NCI-H146 treated with DMSO at 0.1 percent for 48 hours (cell line): Measurements from ENCODE around the gene FMNL3.
"Not testable (repeated sequence)": the region's sequence is repeated elsewhere in the genome, so short reads cannot be mapped to it uniquely, and the experiment has no call there.

Source experiments
- DNase-seq: peaks from one replicate; lab custom pipeline; 2025; ENCODE audit not compliant: unreplicated experiment; lab: John Stamatoyannopoulos, UW

The FMNL3 gene

GRCh38 chr12:49609875-49610154 is 97.4 kb downstream of the FMNL3 start:
- DNase-seq: peak; percentile 12

GRCh38 chr12:49609059-49609874 is 97.9 kb downstream of the FMNL3 start:
- no peak for DNase-seq

GRCh38 chr12:49605539-49605938 is 101.7 kb downstream of the FMNL3 start, which contains the start of gene FAM186B:
Gene FAM186B, minus strand, starts transcription at chr12:49605639. Its CDS starts 162 bp downstream, at chr12:49605477.
- DNase-seq: not testable (repeated sequence)

GRCh38 chr12:49604856-49605255 is 102.3 kb downstream of the FMNL3 start:
- DNase-seq: no peak

GRCh38 chr12:49603721-49604120 is 103.5 kb downstream of the FMNL3 start:
- no peak for DNase-seq

- no peak for DNase-seq
These were observed 107.2 kb downstream of the FMNL3 start for GRCh38 chr12:49599961-49600360.

- no peak for DNase-seq
These were observed 108.7 kb downstream of the FMNL3 start for GRCh38 chr12:49598527-49598926.

- DNase-seq: no peak
These were observed 118.3 kb downstream of the FMNL3 start for GRCh38 chr12:49588721-49589516.

GRCh38 chr12:49588281-49588680 is 118.9 kb downstream of the FMNL3 start:
- no peak for DNase-seq

GRCh38 chr12:49587174-49587908 is 119.9 kb downstream of the FMNL3 start:
- no peak for DNase-seq
